ENCODE measurements around the gene FBXO46.

Gene FBXO46

GRCh38 chr19:45766869-45767346 is 36.2 kb upstream of the FBXO46 start:
- no peak for TF ChIP-seq FOXP2 (optimal IDR thresholded peaks at IDR 0.05; ENCODE audit: borderline replicate concordance, extremely low read depth, extremely low read length, insufficient read depth)
- TF ChIP-seq SIN3A (IDR thresholded peaks at IDR 0.05; ENCODE audit: borderline replicate concordance, insufficient read depth, low read length): no peak
- no peak for TF ChIP-seq POLR2AphosphoS5 (IDR thresholded peaks at IDR 0.05; ENCODE audit: low read depth, low read length)
- no peak for TF ChIP-seq REST (IDR thresholded peaks at IDR 0.05; ENCODE audit: insufficient read depth in 1 of 2, low read depth in 2 of 2, low read length in 2 of 2)
- TF ChIP-seq TAF1 (IDR thresholded peaks at IDR 0.05; ENCODE audit: borderline replicate concordance, insufficient read depth, low read length): no peak

DNA sequence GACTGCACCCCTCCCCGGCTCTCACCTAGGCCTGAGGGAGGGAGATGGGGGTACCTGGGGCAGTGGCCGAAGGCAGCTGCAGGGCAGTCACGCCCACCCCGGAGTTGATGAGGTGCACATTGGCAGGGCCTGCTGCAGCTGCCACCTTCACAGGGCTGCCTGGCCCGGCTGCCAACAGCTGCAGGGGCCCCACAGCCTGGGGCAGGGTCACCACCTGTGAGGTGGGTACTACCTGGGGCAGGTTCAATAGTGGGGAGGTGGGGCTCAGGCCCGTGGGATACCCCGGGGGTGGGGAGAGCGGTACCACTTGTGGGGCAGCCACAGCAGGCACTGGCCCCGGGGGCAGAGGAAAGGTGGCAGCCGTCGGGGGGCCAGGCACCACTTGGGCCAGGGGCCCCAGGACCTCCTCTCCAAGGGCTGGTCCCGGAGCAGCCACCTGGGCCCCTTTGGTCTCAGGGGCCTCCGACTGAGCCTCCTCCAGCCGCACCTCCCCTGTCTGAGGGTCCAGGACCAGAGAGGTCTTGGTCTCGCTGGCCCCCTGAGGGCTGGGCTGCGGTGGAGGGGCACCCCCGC is 35.7 kb upstream of the FBXO46 start:
- no peak for TF ChIP-seq FOXP2 (optimal IDR thresholded peaks at IDR 0.05; ENCODE audit: borderline replicate concordance, extremely low read depth, extremely low read length, insufficient read depth)
- no peak for TF ChIP-seq REST (IDR thresholded peaks at IDR 0.05; ENCODE audit: insufficient read depth in 1 of 2, low read depth in 2 of 2, low read length in 2 of 2)
- TF ChIP-seq TAF1 (IDR thresholded peaks at IDR 0.05; ENCODE audit: borderline replicate concordance, insufficient read depth, low read length): no peak
- TF ChIP-seq POLR2AphosphoS5 (IDR thresholded peaks at IDR 0.05; ENCODE audit: low read depth, low read length): no peak
- no peak for TF ChIP-seq SIN3A (IDR thresholded peaks at IDR 0.05; ENCODE audit: borderline replicate concordance, insufficient read depth, low read length)

DNA sequence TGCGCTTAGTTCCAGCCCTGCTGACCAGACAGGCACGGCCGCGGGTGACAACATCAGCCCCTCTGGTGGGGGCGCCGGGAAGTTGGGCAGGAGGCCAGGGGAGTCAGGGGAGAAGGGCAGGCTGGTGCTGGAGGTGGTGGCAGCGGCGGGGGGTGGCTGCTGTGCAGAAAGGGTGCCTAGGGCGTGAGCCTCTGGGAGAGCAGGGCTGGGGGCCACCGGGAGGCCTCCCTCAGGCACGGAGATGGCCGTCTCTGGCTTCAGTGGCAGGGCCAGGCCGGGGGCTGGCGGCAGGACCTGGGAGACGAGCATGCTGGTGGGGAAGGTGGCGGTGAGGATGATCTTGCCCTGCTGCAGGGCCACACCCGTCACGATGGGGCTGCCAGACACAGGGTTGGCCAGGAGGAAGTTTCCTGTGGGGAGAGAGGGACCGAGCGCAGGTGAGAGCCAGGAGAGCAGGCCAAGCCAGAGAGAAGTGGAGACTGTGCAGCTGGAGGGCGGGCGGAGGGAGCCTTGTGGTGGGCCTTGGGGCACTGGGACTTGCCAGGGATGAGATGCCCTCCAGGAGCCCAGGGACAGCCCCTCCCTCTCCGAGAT is 35.1 kb upstream of the FBXO46 start:
- TF ChIP-seq TAF1 (IDR thresholded peaks at IDR 0.05; ENCODE audit: borderline replicate concordance, insufficient read depth, low read length) (no peak), FOXP2 (optimal IDR thresholded peaks at IDR 0.05; ENCODE audit: borderline replicate concordance, extremely low read depth, extremely low read length, insufficient read depth) (no peak), REST (IDR thresholded peaks at IDR 0.05; ENCODE audit: insufficient read depth in 1 of 2, low read depth in 2 of 2, low read length in 2 of 2) (no peak), SIN3A (IDR thresholded peaks at IDR 0.05; ENCODE audit: borderline replicate concordance, insufficient read depth, low read length) (no peak), POLR2AphosphoS5 (IDR thresholded peaks at IDR 0.05; ENCODE audit: low read depth, low read length) (no peak)

- TF ChIP-seq FOXP2 (optimal IDR thresholded peaks at IDR 0.05; ENCODE audit: borderline replicate concordance, extremely low read depth, extremely low read length, insufficient read depth) (no peak), POLR2AphosphoS5 (IDR thresholded peaks at IDR 0.05; ENCODE audit: low read depth, low read length) (no peak), REST (IDR thresholded peaks at IDR 0.05; ENCODE audit: insufficient read depth in 1 of 2, low read depth in 2 of 2, low read length in 2 of 2) (no peak), TAF1 (IDR thresholded peaks at IDR 0.05; ENCODE audit: borderline replicate concordance, insufficient read depth, low read length) (no peak), SIN3A (IDR thresholded peaks at IDR 0.05; ENCODE audit: borderline replicate concordance, insufficient read depth, low read length) (no peak)
Measured at GRCh38 chr19:45764945-45765701, 34.4 kb upstream of the FBXO46 start.
